GM18870 (cell line): ENCODE results near the gene SLC66A2.
A peak's percentile ranks its signal among the peaks of the same experiment; 100 is the strongest.
"Not testable (repeated sequence)": the region's sequence is repeated elsewhere in the genome, so short reads cannot be mapped to it uniquely, and the experiment has no call there.

Source experiments
- ATAC-seq: cut with Tn5 transposase; IDR thresholded peaks from one replicate; pipeline ENCODE4 v1.9.1; 2021; ENCODE audit warnings: moderate library complexity; ENCODE audit not compliant: unreplicated experiment

The SLC66A2 gene

DNA sequence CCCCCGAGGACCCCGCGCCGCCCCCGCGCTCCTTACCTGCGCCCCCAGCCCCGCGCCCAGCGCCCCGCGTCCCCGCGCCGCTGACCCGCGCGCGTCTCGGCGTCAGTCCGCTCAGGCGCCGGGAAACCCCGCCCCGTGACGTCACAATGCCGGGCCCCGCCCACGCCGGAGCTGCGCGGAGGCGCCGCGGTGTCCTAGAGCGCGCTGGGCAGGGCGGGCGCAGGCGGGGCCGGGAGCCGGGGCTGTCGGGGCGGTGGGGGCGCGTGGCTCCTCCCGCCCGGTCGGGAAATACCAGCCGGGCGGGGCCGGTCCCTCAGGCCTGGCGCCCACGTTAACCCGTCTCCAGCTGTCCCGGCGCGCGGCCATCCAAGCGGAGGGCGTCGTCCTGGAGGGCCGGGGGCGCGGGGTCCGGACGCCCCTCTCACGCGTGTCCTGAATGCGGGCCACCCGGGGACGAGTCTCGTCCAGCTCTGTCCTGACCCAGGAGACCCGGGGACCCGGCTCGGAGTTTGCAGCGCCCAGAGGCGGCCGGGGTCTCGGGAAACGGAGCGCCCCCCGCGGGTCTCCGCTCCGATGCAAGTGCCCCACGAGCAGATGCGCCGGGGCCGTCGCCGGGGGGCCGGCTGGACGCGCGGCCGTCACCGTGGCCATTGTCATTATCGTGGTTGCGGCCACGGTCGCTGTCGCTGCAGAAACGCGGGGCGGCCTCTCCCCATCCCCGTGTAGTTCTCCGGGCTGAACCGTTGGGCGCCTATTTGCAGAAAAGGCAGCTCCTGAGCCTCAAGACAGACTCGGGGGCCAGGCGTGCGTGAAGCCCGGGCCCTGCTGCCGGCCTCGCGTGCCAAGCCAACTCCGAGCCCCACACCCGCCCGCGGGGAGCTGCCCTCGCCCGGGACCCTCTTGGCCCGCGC, at the start of gene SLC66A2:
SLC66A2 (minus strand) TSS at position 109 of the 911 bp plus-strand sequence. CDS start 727 bp downstream, outside the sequence.
- no peak for ATAC-seq

DNA sequence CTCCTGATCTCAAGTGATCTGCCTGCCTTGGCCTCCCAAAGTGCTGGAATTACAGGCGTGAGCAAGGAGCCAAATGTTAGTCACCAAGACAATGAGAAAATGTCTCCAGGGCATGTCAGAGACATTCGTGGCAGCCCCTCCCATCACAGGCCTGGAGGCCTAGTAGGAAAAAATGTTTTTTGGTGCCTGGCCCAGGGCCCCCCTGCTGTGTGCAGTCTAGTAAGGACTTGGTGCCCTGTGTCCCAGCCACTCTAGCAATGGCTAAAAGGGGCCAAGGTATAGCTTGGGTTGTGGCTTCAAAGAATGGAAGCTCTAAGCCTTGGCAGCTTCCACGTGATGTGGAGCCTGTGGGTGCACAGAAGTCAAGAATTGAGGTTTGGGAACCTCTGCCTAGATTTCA, 49.4 kb upstream of the SLC66A2 start:
- no peak for ATAC-seq

DNA sequence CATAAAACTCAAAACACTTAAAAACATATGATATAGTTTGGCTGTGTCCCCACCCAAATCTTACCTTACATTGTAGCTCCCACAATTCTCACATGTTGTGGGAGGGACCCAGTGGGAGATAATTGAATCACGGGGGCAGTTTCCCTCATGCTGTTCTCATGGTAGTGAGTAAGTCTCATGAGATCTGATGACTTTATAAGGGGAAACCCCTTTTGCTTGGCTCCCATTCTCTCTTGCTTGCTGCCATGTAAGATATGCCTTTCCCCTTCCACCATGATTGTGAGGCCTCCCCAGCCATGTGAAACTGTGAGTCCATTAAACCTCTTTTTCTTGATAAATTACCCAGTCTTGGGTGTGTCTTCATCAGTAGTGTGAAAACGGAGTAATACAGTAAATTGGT, 48.2 kb upstream of the SLC66A2 start:
- ATAC-seq: not testable (repeated sequence)

DNA sequence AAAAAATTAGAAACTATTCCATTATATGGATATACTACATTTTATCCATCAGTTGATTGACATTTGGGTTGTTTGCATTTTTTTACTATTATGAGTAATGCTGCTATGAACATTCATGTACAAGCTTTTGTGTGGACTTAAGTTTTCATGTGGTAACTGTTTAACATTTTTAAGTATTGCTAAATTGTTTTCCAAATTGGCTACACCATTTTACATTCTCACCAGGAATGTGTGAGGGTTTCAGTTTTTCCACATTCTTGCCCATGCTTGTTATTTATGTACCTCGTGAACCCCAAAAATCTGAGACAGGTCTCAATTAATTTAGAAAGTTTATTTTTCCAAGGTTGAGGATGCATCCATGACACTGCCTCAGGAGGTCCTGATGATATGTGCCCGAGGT, 40.0 kb upstream of the SLC66A2 start:
- no peak for ATAC-seq

DNA sequence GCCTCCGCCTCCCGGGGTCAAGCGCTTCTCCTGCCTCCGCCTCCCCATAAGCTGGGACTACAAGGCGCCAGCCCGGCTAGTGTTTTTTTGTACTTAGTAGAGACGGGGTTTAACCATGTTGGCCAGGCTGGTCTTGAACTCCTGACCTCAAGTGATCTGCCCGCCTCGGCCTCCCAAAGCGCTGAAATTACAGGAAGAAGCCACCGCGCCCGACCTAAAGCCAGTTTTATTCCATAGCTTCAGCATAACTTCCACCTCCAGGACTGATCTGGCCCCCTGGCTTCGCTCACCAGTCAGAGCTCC, 37.7 kb upstream of the SLC66A2 start:
- ATAC-seq: no peak

DNA sequence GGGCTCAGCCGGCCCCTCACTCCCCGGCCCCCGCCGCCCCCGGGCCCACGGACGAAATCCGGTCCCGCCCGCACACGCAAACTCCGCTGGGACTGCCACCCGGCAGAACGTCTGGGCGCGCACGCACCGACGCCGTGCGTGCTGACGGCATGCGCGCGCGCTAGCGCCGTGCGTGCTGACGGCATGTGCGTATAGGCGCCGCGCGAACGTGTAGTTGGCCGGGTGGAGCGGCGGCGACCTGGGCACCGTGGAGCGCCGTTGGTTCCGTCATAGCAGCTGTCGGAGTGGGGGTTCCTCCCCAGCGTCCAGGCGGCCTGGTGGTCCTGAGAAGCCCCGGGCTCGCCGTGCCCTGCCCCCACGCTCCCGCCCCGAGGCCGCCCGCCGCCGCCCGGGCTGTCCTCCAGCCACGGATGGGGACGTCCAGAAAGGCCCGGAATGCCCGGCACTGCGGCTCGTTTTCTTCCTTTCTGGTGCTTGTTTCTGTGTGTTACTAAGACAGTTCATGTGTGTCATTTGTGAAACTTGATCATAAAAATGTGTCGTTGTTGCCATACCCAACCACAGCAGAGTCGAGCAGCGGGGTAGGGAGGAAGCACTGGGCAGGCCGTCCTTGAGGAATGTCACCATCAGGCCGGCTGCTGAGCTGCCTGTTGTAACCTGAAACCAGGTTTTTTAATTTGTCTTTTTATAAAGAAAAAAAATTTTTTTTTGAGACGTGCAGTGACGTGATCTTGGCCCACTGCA, 37.2 kb upstream of the SLC66A2 start, which contains the start of gene TXNL4A:
TXNL4A (minus strand) TSS at position 113 of the 744 bp plus-strand sequence. CDS start 171 bp downstream, outside the sequence.
- peak; percentile 84 for ATAC-seq

DNA sequence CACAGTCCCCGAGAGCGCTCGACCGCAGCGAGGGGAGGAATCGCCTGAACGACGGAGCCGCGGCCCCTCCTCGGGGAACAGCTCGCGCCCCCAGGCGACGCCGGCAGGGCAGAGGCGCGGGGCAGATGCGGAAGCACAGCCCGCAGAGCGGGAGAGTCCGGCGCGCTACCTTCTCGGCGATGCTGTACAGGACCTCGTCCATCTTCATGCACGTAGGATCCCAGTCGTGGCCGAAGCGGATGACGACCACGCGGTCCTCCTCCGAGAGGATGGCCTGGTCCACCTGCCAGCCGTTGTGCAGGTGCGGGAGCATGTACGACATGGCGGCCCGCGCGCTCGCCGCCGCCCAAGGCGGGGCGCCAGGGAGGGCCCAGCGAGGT, 36.6 kb upstream of the SLC66A2 start:
- peak; percentile 53 for ATAC-seq

DNA sequence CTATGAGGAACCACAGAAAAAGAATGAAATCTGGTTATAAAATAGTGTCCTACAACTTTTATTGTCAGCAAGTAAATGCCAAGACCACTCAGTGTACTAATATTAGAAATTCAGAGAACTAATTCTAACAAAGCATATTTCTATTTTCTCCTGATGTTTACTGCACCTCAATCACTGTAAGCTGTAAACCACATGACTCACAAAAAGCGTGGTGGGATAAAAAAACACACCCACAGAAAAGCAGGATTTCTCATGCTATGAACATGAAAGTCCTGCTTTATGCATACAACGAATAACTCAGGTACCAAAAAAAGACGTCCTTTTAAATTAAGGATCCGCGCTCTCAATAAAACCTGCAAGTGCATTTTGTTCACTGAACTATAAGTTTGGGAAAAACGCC, 36.1 kb upstream of the SLC66A2 start:
- no peak for ATAC-seq

DNA sequence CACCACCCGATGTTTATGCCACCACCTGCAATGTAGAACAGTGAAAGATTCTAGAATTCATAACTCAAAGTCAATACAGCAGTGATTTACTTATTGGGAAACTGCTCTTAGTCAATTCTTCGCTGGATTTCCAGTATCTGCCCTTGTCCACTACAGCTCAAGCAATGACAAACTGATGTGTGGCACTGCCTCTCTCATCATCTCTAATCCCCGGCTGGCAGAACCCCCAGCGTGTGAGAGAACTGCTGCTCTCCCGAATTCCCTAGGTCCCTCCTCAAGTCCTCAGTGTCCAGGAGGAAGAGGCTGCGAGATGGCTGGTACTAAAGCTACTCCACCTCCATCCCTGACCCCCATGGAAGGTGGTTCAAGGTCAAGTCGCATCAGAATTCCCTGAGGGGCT, 35.3 kb upstream of the SLC66A2 start:
- ATAC-seq: no peak

DNA sequence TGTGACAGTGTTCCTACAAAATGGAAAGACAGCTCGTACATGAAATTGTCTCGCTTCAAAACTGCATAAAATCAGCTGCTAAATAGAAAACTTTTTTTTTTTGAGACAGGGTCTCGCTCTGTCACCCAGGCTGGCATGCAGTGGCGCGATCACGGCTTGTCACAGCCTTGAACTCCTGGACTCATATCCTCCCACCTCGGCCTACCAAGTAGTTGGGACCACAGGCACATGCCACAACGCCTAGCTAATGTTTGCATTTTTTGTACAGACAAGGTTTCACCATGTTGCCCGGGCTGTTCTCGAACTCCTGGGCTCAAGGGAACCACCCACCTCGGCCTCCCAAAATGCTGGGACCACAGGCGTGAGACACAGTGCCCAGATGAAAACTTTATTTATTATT, 33.7 kb upstream of the SLC66A2 start:
- ATAC-seq: no peak

DNA sequence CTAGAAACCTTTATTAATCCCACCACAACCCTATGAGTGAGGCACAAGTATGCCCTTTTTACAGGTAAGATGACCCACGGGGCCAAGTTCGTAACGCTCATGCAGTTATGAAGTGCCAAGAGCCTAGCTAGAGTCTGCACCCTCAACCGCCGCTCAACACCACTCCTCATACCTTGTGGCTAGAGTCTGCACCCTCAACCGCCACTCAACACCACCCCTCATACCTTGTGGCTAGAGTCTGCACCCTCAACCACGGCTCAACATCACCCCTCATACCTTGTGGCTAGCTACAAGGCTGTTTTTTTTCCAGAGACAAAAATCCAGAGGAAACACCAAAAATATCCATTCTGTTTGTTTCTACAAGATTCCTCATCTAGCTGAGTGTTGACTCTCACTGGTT, 32.3 kb upstream of the SLC66A2 start:
- ATAC-seq: no peak

DNA sequence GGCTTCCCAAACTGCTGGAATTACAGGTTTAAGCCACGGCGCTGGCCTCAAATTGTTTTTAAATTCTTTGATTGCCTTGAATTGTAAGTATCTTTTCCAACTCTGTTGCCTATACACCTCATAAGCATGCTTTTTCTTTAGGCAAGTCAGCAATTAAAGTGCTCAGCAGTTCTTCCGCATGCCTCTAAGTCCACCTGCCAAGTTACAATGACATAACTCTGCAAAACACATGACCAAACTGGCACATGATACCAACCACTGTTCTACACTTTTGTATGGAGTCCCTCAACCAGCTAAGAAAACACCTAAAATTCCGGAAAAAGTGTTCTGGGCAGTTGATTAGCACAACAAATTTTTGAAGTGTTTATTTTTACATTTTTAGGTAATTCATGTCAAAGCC, 31.8 kb upstream of the SLC66A2 start:
- no peak for ATAC-seq

DNA sequence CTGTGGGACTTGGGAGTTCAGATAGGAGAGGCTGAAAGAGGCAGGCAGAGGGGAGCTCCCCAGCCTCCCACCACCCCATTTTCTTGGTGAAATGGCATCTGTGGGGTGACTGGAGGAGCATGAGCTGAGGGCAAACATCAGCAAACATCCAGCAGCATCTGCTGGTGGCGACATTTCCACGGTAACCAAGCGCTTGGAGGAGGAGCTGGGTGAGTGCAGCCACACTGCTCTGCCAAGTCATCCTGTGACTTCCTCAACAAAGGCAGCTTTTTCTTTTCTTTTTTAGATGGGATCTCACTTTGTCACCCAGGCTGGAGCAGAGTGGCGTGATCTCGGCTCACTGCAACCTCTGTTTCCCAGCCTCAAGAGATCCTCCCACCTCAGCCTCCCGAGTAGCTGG, 31.3 kb upstream of the SLC66A2 start:
- ATAC-seq: no peak

DNA sequence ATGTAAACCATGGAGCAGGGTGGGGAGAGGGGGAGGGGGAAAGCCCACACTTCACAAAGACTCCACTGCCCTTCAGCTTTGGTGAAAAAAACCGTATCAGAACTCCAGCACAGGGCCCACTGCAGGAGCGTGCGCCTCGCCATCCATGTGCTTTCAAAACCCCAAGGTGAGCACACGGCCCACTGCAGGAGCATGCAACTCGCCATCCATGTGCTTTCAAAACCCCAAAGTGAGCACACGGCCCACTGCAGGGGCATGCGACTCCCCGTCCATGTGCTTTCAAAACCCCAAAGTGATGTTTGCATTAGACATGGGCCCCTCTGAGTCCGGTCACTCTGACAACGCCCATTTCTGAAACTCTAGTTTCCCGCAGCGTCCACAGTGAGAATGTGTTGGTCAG, 29.1 kb upstream of the SLC66A2 start:
- ATAC-seq: no peak

DNA sequence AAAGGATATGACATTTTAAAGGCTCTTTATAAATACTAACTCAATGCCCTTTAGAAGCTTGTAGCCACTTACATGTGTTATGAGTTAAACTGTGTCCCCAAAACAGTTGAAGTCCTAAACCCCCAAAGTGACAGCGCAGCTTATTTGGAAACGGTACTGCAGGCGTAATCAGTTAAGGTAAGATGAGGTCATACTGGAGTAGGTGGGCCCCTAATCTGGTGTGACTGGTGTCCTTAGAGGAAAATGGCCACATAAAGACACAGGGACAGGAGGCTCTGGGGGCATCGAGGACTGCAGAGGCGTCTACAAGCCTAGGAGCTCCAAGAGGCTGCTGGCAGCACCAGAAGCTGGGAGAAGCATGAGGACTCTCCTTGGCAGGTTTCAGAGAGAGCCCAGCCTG, 28.4 kb upstream of the SLC66A2 start:
- ATAC-seq: no peak

DNA sequence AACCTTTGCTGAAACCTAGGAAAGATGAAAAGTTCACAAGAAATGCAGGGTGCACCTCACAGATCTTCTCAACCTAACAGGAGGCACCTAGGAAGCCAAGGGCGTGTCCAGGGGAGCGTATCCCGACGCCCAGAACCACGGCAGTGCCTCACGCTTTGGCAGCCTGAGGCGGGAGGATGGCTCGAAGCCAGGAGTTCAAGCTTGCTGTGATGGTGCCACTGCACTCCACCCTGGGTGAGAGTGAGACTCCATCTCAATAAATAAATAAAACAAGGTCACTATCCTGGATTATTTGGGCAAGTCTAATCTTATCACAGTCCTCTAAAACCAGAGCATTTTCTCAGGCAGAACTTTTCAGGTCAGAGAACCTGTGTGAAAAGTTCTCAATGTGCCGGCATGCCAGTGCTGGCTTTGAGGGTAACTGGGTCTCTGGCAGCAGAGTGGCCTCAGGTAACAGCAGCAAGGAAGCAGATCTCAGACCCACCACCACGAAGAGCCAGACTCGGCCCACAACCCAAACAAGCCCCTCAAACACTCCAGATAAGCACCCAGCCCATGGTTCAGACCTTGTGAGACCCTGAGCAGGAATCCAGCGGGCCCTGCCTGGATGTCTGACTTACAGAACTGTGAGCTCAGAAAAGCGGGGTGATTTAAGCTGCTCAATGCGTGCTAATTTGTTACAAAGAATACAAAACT, 24.7 kb upstream of the SLC66A2 start:
- no peak for ATAC-seq

DNA sequence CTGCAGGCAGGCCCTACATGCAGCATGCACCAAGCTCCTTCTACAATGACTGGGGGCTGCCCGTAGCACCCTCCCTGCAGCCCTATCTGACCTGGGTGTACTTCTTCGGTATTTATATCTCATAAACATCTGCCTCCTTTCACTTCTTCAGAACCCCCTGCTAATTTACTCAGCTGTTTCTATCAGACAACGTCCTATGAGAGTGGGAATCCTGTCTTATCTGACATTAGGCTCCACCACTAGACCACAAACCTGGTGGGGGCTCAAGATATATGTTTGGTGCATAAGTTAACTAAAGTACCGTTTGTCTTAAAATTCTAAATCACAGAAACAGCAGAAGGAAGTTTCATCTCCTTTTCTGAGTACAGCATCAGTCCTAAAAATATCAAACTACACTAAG, 23.6 kb upstream of the SLC66A2 start:
- no peak for ATAC-seq

DNA sequence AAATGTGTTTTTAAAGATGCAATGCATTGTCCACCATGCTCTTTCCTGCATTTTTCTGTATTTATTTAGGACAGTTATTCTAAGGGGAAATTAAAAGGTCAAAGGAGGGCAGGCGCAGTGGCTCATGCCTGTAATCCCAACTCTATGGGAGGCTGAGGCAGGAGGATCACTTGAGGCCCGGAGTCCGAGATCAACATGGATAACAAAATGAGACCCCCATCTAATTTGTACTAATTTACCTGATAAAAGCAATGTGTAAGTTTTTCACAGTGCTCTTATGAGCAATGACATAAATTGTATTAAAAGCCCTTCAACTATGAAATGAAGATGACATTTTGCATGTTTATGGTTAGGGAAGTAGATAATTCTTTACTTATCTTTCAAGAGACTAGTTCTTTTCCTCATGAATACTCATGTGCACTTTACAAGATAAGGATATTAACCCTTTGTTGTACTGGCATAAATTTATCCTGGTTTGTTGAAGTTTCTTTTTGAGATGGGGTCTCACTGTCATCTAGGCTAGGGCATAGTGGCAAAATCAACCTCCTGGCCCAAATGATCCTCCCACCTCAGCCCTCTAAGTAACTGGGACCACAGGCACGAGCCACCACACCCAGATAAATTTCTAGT, 22.7 kb upstream of the SLC66A2 start:
- no peak for ATAC-seq

DNA sequence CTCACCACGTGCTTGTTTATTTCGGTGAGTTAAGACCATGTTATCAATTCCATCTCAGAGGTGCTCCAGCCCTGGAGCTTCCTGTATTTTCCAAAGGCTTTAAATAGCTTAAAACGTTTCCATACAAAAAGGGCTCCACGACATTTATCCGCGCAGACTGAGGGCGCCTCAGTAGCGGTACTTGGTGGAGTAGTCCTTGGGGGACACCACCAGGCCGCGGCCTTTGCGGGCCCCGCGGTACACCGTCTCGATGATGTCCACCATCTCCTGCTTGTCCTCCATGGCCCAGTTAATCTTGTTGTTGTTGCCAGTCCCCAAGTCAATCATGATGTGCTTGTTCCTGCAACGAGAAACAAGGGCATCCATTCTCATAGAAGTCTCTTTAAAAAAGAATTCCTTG, 22.1 kb upstream of the SLC66A2 start:
- ATAC-seq: no peak

DNA sequence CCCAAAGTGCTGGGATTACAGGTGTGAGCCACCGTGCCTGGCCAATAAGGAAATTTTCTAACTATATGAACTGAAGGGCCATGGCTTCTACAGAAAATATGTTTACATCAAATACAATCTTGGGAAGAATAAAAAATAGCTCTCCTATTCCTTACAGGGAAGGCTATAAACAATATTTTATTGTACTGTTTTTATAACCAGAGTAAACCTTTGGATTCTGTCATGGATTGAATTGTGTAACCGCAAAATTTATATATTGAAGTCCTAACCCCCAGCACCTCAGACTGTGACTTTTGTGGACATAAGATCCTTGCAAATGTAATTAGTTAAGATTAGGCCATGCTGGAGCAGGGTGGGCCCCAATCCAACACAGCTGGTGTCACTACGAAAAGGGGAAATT, 21.3 kb upstream of the SLC66A2 start:
- no peak for ATAC-seq

DNA sequence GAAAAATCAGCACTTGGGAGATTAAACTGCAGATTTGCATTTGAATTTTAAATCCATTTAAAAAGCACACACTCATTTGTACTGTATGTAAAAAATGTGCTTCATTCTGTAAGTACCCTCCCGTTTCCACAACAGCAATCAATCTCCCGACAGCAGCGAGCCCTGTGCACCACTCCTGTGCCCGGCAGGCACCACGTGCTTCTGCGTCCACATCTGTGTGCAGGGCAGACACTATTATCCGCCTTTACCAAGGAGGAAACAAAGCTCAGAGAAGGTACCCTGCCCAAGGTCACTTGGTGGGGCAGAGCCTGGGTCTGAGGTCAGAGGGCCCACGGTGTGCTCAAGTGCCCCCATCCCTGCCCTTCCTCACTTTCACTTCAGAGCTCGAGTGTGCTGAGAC, 20.5 kb upstream of the SLC66A2 start:
- ATAC-seq: no peak
